ENCODE results near the gene RNU6-1. TPM values are rescaled to one million over a fixed set of nuclear protein-coding genes. Genes with fewer than 3 reads are reported as not detected.

Gene RNU6-1
- polyA plus RNA-seq, 2 of the 4 experiments (the other 2 are of a cell fraction) = not detected

GRCh38 chr15:67859331-67859946 is 19.6 kb upstream of the RNU6-1 start:
- WGBS (ENCODE audit: missing lambda C conversion rate) = 31% methylated on average over 5 of the region's 5 CpGs
- FAIRE-seq = no peak
- Histone ChIP-seq H3K9me3 (no peaks in the 10 kb centered on the region), H3K4me2 (no peak overlapping the region), H3K4me1 (peaks cover 8% of the 10 kb centered on the region; the same call in 2 of the 3 replicates), H3K27ac (no peak overlapping the region; a peak in 1 of 6 replicates), H3K4me3 (no peak overlapping the region)
- peak in 1 of 2 experiments; percentile 60 for DNase-seq (ENCODE audit: low read depth in 1 of 2, low spot score in 1 of 2)
- ChIA-PET CTCF (interaction anchor here (0.7 to 2.0 kb wide), 3 partner anchors 189 to 1100 kb away, joined by 3 to 6 read pairs (median 5); no protein-coding TSS in a partner anchor), POLR2A (no interaction called here)
- ATAC-seq = peak; percentile 23 to 44; a peak in 3 of 6 replicates
- TF ChIP-seq RNF2 (IDR thresholded peaks at IDR 0.05; ENCODE audit: borderline replicate concordance, low read depth) (no peak), CBX8 (IDR thresholded peaks at IDR 0.05) (no peak), MAX (IDR thresholded peaks at IDR 0.05) (no peak), NR3C1 (IDR thresholded peaks at IDR 0.05) (no peak), HOXB5 (CRISPR knock-in tag; IDR thresholded peaks at IDR 0.05) (no peak), ZC3H11A (IDR thresholded peaks at IDR 0.05) (no peak), JUNB (IDR thresholded peaks at IDR 0.05) (no peak), CBX2 (IDR thresholded peaks at IDR 0.05; ENCODE audit: borderline replicate concordance, low read depth) (no peak), MAZ (IDR thresholded peaks at IDR 0.05; ENCODE audit: borderline replicate concordance, low read depth, low read length) (no peak), PBX3 (IDR thresholded peaks at IDR 0.05) (no peak), RAD21 (conservative IDR thresholded peaks at IDR 0.05 in 1 of 2, IDR thresholded peaks at IDR 0.05 in 1 of 2) (peak; percentile 35 to 44), HOXB13 (CRISPR knock-in tag; IDR thresholded peaks at IDR 0.05; ENCODE audit: low read depth) (no peak), PHF8 (IDR thresholded peaks at IDR 0.05; ENCODE audit: borderline replicate concordance, low read depth) (no peak), E2F6 (IDR thresholded peaks at IDR 0.05; ENCODE audit: borderline replicate concordance, low read depth) (no peak), SMC3 (IDR thresholded peaks at IDR 0.05) (peak; percentile 22; the same call in 1 of the 3 replicates), RCOR1 (IDR thresholded peaks at IDR 0.05; ENCODE audit: low read depth, low read length) (no peak), BCL3 (IDR thresholded peaks at IDR 0.05) (no peak), RARB (CRISPR knock-in tag; IDR thresholded peaks at IDR 0.05) (no peak), HMGXB4 (CRISPR knock-in tag; IDR thresholded peaks at IDR 0.05; ENCODE audit: borderline replicate concordance) (no peak), CTCF (IDR thresholded peaks at IDR 0.05) (peak; percentile 24; the same call in 2 of the 3 replicates), ESRRA (IDR thresholded peaks at IDR 0.05; ENCODE audit: borderline replicate concordance, low read length) (no peak), ZNF302 (CRISPR knock-in tag; IDR thresholded peaks at IDR 0.05) (no peak), EHF (CRISPR knock-in tag; IDR thresholded peaks at IDR 0.05) (no peak), FOSL2 (IDR thresholded peaks at IDR 0.05) (no peak), FOSL2 (CRISPR knock-in tag; IDR thresholded peaks at IDR 0.05) (no peak), GATA3 (IDR thresholded peaks at IDR 0.05; ENCODE audit: borderline replicate concordance) (no peak), KDM1A (IDR thresholded peaks at IDR 0.05; ENCODE audit: low read depth) (peak; percentile 83), EP300 (IDR thresholded peaks at IDR 0.05) (no peak), HOXA7 (CRISPR knock-in tag; IDR thresholded peaks at IDR 0.05) (no peak), HEYL (CRISPR knock-in tag; IDR thresholded peaks at IDR 0.05) (no peak), USF2 (IDR thresholded peaks at IDR 0.05) (no peak), BHLHE40 (IDR thresholded peaks at IDR 0.05; ENCODE audit: low read depth, low read length) (no peak), FOSB (CRISPR knock-in tag; IDR thresholded peaks at IDR 0.05) (no peak), POLR2AphosphoS2 (conservative IDR thresholded peaks at IDR 0.05; ENCODE audit: low read length) (no peak), CHD4 (IDR thresholded peaks at IDR 0.05; ENCODE audit: borderline replicate concordance) (peak; percentile 61; the same call in 1 of the 2 replicates), CEBPB (IDR thresholded peaks at IDR 0.05) (no peak)
